GM21529 (cell line): Measurements from ENCODE around the gene RPS19BP1.

ENCODE experiments used
- ATAC-seq: cut with Tn5 transposase; IDR thresholded peaks from one replicate; pipeline ENCODE4 v1.9.1; 2021; ENCODE audit not compliant: unreplicated experiment

The RPS19BP1 gene

DNA sequence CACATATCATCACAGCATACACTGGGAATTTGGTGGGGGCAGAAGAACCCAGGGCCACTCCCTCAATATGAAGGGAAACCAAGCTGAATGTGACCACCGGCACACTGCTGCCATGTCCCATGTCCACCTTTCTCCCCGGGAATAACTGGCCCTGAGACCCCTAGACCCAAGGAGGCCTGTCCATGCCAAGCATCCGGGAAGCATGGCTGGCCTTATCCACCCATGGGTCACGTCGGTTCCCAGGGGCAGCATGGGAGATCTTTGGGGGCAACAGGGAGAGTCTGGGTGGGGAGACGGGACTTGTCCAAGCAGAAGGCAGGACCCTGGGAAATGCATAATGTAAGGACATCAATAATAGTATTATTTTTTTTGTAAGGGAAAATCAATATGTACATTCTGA lies 40.9 kb downstream of the RPS19BP1 start:
- ATAC-seq: no peak

DNA sequence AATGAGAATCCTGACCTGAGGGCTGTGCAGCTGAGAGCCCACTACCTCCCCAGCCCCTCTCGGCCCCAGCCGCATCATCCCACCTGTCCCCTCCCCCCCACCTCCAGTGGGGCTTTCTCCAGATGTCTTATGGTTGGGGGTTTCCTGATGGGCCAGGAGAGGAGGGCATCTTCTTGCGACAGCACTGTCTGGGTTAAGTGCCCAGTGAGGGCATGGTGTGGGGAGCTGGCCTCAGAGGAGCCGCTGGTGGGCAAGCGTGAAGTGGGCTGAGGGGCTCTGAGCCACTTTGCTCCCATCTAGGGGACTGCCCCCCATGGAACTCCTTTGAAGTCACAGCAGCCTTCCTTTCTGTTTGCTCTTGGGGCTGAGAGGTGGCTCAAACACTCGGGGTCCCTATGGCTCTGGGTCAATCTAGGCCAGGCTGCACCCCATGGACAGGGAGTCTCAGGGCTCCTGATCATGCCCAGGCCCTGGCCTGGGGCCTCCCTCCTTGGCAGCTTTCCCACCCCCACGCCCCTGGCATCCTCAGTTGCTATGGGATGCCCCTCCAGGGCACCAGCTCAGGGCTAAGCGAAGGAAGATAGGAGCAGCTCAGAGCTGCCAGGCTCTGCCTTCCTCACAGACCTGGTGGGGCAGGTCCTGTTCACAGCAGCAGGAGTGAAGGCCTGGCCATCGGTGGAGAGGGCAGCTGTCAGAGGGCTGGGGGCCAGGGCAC lies 41.4 kb downstream of the RPS19BP1 start:
- no peak for ATAC-seq

DNA sequence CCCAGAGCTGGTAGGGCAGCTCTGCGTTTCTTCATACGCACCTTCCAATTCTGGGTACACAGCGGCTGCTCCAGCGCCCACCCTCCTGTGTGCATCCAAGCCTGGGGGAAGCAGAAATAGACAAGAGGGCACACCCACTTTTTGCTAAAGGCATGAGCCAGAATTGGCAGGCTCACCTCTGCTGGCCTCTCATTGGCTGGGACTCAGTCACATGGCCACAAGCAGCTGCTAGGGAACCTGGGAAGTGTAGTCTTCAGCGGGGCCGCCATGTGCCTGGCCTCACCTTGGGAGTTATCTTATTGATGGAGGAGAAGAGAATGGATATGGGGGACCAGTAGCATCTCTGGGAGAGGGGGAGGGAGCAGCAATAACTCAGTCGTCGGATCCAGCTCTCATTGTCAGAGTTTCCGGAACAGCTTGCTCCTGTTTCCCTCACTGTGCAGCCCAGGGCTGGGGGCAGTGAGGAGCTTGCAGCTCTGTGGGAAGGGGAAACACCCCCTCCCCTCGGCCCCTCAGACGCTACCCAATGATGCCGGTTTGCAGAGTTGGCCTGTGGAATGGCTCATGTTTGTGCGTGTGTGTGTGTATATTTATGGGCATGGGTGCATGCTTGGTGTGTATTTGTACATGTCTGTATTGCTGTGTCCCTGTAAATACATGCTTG lies 42.3 kb downstream of the RPS19BP1 start:
- ATAC-seq: peak; percentile 86

- no peak for ATAC-seq
Observed at GRCh38 chr22:39489094-39490068, 43.2 kb downstream of the RPS19BP1 start.

DNA sequence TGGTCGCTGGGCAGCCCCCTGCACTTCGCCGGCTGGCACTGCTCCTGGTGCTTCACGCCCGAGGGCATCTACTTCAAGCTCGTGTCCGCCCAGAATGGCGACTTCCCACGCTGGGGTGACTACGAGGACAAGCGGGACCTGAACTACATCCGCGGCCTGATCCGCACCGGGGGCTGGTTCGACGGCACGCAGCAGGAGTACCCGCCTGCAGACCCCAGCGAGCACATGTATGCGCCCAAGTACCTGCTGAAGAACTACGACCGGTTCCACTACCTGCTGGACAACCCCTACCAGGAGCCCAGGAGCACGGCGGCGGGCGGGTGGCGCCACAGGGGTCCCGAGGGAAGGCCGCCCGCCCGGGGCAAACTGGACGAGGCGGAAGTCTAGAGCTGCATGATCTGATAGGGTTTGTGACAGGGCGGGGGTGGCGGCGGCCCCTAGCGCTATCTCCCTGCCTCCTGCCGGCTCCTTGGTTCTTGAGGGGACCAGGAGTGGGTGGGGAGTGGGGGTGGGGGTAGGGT lies 43.9 kb downstream of the RPS19BP1 start:
- ATAC-seq: no peak

DNA sequence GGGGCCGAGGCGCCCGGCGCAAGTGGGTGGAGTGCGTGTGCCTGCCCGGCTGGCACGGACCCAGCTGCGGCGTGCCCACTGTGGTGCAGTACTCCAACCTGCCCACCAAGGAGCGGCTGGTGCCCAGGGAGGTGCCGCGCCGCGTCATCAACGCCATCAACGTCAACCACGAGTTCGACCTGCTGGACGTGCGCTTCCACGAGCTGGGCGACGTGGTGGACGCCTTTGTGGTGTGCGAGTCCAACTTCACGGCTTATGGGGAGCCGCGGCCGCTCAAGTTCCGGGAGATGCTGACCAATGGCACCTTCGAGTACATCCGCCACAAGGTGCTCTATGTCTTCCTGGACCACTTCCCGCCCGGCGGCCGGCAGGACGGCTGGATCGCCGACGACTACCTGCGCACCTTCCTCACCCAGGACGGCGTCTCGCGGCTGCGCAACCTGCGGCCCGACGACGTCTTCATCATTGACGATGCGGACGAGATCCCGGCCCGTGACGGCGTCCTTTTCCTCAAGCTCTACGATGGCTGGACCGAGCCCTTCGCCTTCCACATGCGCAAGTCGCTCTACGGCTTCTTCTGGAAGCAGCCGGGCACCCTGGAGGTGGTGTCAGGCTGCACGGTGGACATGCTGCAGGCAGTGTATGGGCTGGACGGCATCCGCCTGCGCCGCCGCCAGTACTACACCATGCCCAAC lies 44.6 kb downstream of the RPS19BP1 start:
- no peak for ATAC-seq

GRCh38 chr22:39486951-39487825 lies 45.4 kb downstream of the RPS19BP1 start:
- ATAC-seq: no peak

GRCh38 chr22:39482768-39483167 lies 49.8 kb downstream of the RPS19BP1 start:
- no peak for ATAC-seq

DNA sequence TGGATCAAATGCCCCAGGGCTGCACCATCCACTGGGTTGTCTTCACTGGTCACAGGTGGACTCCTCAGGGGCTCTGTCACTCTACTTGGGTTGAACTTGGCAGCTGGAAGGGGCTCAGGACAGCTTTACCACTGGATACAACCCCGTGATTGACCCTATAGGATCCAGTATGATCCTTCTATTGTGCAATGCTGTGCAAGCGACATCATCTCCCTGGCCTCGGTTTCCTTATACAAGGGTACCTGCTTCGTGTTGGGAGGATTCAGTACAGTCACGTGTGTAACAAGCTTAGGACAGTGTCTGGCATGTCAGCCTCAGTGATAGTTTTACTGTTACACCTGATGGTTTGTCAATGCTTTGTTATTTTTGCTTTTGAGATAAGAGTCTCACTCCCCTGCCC lies 51.0 kb downstream of the RPS19BP1 start:
- no peak for ATAC-seq

GRCh38 chr22:39481054-39481453 lies 51.5 kb downstream of the RPS19BP1 start:
- ATAC-seq: no peak

DNA sequence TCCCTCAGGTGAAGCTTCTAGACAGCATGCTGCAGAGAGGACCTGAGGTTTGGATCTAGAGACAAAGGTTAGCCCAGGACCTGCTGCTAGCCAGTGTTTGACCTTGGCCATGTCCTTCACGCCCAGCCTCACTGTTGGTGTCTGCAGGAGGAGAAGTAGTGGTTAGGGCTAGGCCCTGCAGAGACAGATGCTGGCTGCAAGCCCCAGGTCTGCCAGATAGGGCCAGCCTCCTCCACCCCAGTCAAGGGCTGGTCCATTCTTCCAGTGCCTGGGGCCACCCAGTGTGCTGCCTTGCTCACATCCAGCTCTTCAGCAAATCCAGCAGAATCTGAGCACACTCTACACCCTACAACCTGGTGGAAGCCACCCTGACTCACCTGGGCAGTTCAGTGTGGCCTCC lies 52.0 kb downstream of the RPS19BP1 start:
- no peak for ATAC-seq

DNA sequence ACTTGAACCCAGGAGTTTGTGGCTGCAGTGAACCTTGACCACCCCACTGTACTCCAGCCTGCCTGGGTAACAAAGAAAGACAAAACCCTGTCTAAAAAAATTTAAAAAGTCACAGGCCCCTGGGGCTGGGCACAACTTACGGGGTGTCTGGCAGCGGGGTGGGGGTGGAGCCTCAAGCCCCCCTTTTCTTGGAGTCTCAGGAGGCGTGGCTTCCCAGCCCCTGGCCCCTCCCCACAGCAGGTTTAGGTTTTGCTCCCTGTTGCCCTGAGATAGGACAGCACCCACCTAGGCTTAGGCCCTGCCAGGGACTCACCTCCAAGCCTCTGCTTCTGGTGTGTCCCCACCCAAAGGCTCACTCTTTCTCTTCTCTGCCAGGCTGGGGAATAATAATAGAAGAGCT lies 53.3 kb downstream of the RPS19BP1 start:
- ATAC-seq: no peak
